RCC 7860 (cell line): ENCODE results near the gene TSPO.
"Not testable (repeated sequence)": the region's sequence is repeated elsewhere in the genome, so short reads cannot be mapped to it uniquely, and the experiment has no call there.

Source experiments
- DNase-seq: peaks from one replicate; pipeline ENCODE4 v3.0.0-alpha.2; 2015; ENCODE audit warnings: low spot score
- FAIRE-seq: peaks from 2 replicates; lab custom pipeline; 2012; peaks lifted over from hg19 to GRCh38; lab: Jason Lieb, UNC

Gene TSPO

DNA sequence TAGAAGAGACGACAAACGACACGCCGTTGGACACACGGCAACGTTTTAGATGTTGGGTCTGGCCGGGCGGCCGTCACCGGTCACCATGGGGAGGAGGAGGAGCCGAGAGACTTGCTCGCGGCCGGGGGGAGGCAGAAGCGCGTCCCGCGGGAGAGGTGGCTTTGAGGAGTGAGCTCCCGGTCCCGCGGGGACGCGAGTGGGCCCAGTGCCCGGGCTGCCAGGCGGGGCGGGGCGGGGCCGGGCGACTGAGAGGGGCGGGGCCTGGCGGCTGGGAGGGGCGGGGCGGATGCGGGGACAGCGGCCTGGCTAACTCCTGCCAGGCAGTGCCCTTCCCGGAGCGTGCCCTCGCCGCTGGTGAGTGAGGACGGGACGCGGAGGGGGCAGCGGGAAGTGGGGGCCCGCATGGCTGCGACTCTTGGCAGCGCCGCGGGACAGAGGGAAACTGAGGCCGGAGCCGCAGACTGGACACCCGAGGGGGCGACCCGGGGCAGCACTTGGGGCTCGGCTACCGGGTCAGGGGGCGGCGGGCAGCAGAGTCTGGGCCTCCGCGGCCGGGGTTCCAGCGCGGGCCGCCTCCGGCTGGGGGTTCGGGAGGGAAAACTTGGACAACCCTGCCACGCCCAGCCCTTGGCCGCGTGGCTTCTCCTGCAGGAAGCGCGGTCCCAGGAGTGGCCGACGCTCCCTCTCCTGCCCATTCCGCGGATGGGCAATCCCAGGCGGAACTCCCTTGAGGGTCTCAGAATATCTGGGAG is at the start of gene TSPO:
Gene TSPO (plus strand): TSS at position 309 of the 752 bp plus-strand sequence. CDS start 7,680 bp downstream, outside the sequence.
- DNase-seq = peak; percentile 17
- FAIRE-seq = no peak

GRCh38 chr22:43104056-43104625 is 47.2 kb upstream of the TSPO start:
- FAIRE-seq = not testable (repeated sequence)
- DNase-seq = peak; percentile 52

DNA sequence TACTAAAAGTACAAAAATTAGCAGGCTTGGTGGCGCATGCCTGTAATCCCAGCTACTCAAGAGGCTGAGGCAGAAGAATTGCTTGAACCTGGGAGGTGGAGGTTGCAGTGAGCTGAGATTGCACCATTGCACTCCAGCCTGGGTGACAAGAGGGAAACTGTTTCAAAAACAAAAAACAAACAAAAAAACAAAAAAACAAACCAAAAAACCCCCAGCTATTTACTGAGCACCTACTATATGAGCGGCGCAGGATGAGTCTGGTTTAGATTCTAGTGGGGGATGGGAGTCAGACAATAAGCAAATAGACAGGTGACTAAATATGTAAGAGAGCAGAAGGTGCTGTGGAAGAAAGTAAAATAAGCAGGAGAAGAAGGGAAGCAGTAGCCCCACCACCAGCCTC is 46.4 kb upstream of the TSPO start:
- not testable (repeated sequence) for FAIRE-seq, DNase-seq

DNA sequence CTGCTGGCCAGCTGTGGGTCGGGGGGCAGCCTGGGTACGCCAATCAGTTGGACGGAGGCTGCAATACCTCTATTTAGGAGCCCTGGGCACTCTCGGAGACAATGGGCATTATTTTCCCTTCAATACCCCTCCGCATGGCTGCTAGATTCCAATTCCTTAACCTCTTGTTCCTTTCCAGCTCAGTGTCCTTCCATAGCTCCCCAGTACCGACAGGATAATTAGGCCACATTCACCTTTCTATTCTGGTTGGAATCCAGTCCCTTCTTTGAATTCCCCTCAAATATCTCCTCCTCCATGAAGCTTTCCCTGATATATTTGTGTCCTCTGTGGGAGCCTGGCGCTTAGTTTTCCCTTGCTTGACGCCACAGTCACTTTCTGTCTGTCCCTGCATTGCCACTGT is 45.1 kb upstream of the TSPO start:
- no peak for DNase-seq
- FAIRE-seq = no peak

DNA sequence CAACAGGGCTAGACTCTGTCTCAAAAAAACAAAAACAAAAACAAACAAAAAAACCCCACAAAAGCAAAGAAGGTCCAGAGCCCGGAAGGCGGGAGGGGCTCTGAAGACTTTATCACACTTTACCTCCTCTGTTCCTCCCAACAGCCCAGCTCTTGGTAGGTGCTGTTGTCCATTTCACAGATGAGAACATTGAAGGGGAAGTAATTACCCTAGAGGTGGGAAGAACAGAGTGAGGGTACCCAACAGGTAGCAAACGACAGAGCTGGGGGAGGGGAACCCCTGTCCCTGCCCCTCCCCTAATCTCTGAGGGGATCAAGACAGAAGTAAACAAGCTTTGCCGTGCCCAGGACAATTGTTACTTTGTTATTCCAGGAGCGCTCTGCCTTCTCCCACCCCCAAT is 41.8 kb upstream of the TSPO start:
- DNase-seq (no peak), FAIRE-seq (no peak)

DNA sequence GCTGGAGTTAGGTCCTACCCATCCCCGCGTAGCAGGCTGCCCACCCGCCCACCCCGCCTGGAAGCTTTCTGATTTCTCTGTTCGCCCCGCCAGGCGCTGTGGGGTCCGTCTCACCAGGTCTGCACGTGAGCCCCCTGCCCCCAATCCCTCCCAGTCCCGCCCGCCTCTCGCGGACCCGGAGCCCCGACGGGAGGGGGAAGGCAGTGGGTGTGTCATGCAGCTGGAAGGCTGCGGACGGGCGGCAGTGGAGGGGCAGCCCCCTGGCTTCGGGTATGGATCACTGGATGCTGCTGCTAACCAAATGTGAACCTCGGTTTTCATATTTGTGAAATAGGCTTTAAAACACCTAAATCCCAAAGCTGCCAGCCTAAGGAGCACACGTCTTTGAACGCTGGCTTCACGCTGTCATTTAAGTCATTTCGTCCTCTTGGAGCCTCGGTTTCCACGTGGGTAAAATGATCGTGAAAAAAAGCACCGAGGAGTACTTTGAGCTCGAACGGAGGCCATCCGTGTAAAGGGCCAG is 41.4 kb upstream of the TSPO start:
- no peak for FAIRE-seq
- no peak for DNase-seq

GRCh38 chr22:43110444-43110926 is 40.9 kb upstream of the TSPO start, which contains the start of gene BIK:
TSS of gene BIK (plus strand) at chr22:43110750. CDS start at chr22:43124023, 13,273 bp downstream.
- FAIRE-seq = no peak
- no peak for DNase-seq

DNA sequence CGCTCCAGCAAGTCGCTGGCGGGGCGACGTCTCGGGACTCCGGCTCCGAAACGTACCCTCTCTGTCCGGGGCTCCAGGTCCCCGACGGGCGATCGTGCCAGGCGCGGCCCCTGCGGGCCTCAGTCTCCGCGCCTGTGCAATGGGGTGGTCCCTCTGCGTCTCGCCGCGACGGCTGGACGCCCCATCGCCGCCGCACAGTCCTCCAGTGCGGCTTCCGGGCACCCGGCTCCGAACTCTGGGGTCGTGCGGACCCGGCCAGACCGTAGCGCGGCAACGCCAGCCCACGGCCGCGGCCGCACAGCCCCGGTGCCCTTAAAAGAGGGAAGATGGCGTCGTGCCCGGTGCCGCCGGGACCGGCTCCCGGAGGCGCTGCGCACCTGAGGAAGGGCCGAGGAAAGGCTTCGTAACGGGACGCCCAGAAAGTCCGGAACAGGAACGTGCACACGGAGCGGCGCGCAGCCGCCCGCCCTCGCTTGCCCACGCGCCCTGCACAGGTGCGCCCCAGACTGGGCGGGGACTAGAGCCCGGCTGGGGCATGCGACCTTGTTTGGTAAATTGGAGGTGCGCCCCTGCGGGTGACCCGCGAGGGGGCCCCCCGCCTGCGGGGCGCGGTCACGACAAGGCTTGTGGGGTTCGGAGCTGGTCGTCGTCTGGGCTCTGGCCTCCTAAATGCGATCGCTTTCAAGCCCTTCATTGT is 40.3 kb upstream of the TSPO start:
- no peak for DNase-seq

GRCh38 chr22:43113526-43114251 is 37.7 kb upstream of the TSPO start:
- DNase-seq = no peak
- FAIRE-seq = no peak

More for the DNA sequence above, 40.3 kb upstream of the TSPO start:
- no peak for FAIRE-seq

GRCh38 chr22:43114958-43115357 is 36.4 kb upstream of the TSPO start:
- FAIRE-seq = no peak
- DNase-seq = no peak

GRCh38 chr22:43116932-43117331 is 34.4 kb upstream of the TSPO start:
- FAIRE-seq = no peak
- no peak for DNase-seq

DNA sequence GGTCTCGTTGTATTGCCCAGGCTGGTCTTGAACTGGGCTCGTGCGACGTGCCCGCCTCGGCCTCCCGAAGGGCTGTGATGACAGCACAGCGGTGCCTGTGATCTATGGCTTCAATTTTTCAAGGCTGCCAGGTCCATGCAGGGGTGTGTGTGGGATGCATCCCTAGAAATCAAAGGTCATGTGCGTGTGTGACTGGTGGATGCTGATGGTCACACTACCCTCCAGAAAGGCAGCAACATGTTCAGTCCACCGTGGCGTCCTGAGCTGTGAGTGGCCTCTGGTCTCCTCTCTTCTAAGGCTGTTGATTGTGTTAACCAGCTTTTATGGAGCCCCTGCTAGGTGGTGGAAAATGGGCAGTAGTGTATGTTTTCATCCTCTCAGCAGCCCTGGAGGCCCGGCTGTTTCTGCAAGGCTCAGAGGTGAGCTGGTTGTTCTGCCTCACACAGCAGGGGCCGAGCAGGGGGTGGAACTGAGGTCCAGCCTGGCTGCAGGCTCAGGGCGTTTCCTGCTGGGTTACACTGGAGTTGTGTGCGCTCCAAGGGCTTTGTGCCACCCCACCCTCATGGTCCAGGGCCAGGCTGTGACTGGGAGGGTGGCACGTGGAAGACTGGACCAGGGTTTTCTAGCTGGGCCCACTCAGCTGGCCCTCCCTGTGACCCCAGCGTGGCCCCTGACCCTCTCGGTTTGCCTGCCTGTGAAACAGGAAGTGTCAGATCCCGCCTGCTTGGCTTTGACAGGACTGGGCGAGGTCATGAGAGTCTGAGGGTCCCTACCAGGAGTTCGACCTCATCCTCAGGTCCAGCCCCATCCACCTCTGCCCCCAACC is 33.1 kb upstream of the TSPO start:
- DNase-seq (no peak), FAIRE-seq (no peak)

GRCh38 chr22:43118953-43119458 is 32.4 kb upstream of the TSPO start:
- FAIRE-seq (no peak), DNase-seq (no peak)

GRCh38 chr22:43126501-43127165 is 24.7 kb upstream of the TSPO start:
- FAIRE-seq (peak; percentile 70), DNase-seq (peak; percentile 85)

DNA sequence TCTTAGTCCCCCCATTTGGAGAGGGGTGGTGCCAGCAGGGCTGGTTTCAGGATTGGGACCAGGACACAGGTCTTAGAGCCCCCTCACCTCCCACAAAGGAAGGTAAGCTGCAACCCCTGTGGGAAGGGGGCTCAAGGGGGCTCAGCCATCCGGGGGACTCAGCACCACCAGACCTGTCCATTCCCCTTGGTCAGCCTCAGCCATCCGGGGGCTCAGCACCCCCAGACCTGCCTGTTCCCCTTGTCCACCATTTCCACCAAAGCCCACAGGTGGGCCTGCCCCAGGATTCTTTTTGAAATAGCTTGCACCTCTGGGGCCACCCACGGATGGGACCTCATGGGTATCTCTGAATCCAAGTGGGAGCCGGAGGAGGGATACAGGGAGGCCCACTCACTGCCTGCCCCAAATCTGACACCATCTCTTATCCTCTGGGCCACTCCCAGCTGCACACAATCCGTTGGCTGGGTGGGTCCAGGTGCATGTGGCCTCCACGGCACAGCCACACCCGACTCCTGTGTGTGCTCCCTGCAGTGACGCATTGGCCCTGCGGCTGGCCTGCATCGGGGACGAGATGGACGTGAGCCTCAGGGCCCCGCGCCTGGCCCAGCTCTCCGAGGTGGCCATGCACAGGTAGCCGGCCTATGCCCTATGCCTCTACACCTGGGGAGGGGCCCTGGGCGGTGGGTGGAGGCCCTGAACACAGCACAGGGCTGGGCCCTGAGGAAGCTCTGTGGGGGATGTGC is 24.0 kb upstream of the TSPO start:
- no peak for DNase-seq
- FAIRE-seq = no peak

DNA sequence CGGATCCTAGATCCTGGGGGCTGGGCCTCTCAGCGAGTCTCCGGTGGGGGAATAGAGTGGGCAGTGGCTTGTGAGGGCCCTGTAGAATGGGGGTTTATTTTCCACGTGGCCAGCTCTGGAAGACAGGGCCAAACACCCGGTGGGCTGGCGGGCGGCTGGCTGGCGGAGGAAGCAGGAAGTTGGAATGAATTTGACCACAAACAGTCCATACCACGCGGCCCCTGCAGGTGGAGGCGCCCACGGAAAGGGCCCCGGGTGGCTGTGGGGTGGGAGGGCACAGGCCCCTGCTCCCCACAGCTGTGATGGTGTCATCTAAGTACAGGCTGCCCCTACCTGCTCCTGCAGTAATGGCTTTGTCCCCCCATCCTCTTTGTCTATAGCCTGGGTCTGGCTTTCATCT is 23.2 kb upstream of the TSPO start:
- FAIRE-seq (no peak), DNase-seq (no peak)

- FAIRE-seq (no peak), DNase-seq (no peak)
Measured at GRCh38 chr22:43128928-43129424, 22.4 kb upstream of the TSPO start.
